ENCODE data around the gene CFAP298. TPM values are rescaled to one million over a fixed set of nuclear protein-coding genes. Genes with fewer than 3 reads are reported as not detected.

CFAP298 gene
- total and polyA plus RNA-seq, 2 donors (not counting 3 experiments of a cell fraction or from before 2014, with no cell fraction given), result 17.6 to 44.1 TPM

DNA sequence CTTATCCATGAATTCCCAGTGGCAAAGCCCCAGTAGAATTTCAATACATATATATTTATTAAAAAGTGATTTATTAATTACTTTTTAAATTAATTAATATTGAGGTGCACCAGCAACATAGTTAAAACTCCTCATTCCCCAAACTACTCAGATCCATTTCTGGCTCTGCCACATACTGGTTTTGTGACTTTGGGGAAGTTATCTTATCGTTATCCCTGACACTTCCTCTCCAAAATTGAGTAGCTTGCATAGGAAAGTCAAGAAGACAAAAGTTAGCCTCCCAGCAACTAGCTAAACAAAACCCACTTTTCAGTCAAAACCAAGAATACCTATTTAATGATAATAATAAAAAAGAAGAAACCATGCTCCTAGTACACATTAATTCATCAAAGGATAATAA lies 62.7 kb downstream of the CFAP298 start:
- TF ChIP-seq GATA2 (IDR thresholded peaks at IDR 0.05; ENCODE audit: insufficient read depth, insufficient read length, low read depth, low read length) (no peak), JUN (IDR thresholded peaks at IDR 0.05; ENCODE audit: borderline replicate concordance, insufficient read depth, insufficient read length, low read depth) (no peak), CTCF (IDR thresholded peaks at IDR 0.05; ENCODE audit: extremely low read depth in 1 of 2, insufficient read depth in 1 of 2, low read depth in 1 of 2, low read length in 2 of 2) (no peak), POLR2AphosphoS5 (IDR thresholded peaks at IDR 0.05; ENCODE audit: insufficient read depth, low read depth, low read length) (no peak), MYC (IDR thresholded peaks at IDR 0.05; ENCODE audit: low read depth, low read length) (no peak), POLR2A (IDR thresholded peaks at IDR 0.05; ENCODE audit: low read depth, low read length) (no peak), FOS (IDR thresholded peaks at IDR 0.05; ENCODE audit: borderline replicate concordance, insufficient read depth, low read length) (no peak), EZH2 (IDR thresholded peaks at IDR 0.05; ENCODE audit: borderline replicate concordance, low read depth, low read length, severe bottlenecking) (no peak)
- TF ChIP-seq, protein P1, sequence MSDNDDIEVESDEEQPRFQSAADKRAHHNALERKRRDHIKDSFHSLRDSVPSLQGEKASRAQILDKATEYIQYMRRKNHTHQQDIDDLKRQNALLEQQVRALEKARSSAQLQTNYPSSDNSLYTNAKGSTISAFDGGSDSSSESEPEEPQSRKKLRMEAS (IDR thresholded peaks at IDR 0.05; ENCODE audit: insufficient read depth, insufficient read length), result no peak
- no peaks in the 10 kb centered on the region for H3K36me3 ChIP-seq (ENCODE audit: control insufficient read depth in 2 of 2, extremely low read depth in 1 of 2, insufficient read depth in 2 of 2, low read length in 2 of 2)
- dilution Hi-C loops (cut with MboI; ENCODE audit: extremely low pct_ligation_motif_present, low sequenced_read_pairs) (no loop called here), intact Hi-C loops (cut with micrococcal nuclease) (no loop called here)
- CTCF ChIA-PET, result no interaction called here
- H3K27ac ChIP-seq (ENCODE audit: insufficient read depth, low read depth, low read length), result no peak overlapping the region
- no peaks in the 10 kb centered on the region for H3K9me3 ChIP-seq (replicated peaks; ENCODE audit: control insufficient read depth, insufficient read depth, low read length)
- H3K79me2 ChIP-seq (ENCODE audit: control insufficient read depth, insufficient read depth, low read length), result no peaks in the 10 kb centered on the region
- POLR2A ChIA-PET, result no interaction called here
- H3K4me1 ChIP-seq (ENCODE audit: control insufficient read depth, extremely low read depth, insufficient read depth, low read length), result peaks cover 12% of the 10 kb centered on the region
- DNase-seq (ENCODE audit: low read depth, low spot score) (no peak), FAIRE-seq (no peak)
- H3K9ac ChIP-seq (replicated peaks; ENCODE audit: extremely low read depth, insufficient read depth, low read length), result no peak overlapping the region
- no peak overlapping the region for H3K4me2 ChIP-seq (ENCODE audit: insufficient read depth, low read length)
- no peaks in the 10 kb centered on the region for H3K9me1 ChIP-seq (replicated peaks; ENCODE audit: control insufficient read depth, extremely low read depth, insufficient read depth, low read length)
- H2AFZ ChIP-seq (ENCODE audit: low read depth, low read length), result no peak overlapping the region
- no peaks in the 10 kb centered on the region for H3K27me3 ChIP-seq (ENCODE audit: control insufficient read depth in 2 of 2, insufficient read depth in 2 of 2, low read length in 2 of 2)
- no TSS peak for BruUV-seq (replicated peaks)
- H3K4me3 ChIP-seq (replicated peaks in 1 of 3; ENCODE audit: insufficient read depth in 1 of 3, low read depth in 1 of 3, low read length in 3 of 3), result no peak overlapping the region
- H4K20me1 ChIP-seq (replicated peaks; ENCODE audit: control insufficient read depth, extremely low read depth, insufficient read depth, low read length), result no peaks in the 10 kb centered on the region

Small RNA genes within 50 kb of the gene (small RNA-seq; reads per million reads assigned to genes)
- gene RNA5SP490 (ENCODE audit: insufficient read depth, insufficient read length, low read depth, low replicate concordance), result not detected

Other genes starting within 250 kb of the CFAP298 start
- 21.4 and 27.3 TPM in 2 replicates for gene URB1, start 219.4 kb downstream of the CFAP298 start, total RNA-seq
- gene URB1, start 219.4 kb downstream of the CFAP298 start, polyA plus RNA-seq, result 8.0 and 8.3 TPM in 2 replicates
- 31.7 and 38.6 TPM in 2 replicates for gene EVA1C, start 199.7 kb downstream of the CFAP298 start, total RNA-seq
- 22.8 and 29.8 TPM in 2 replicates for gene EVA1C, start 199.7 kb downstream of the CFAP298 start, polyA plus RNA-seq
- gene TCP10L, start 26.9 kb downstream of the CFAP298 start, total RNA-seq, result not detected in 2 replicates
- 0.06 and 0.07 TPM in 2 replicates for gene TCP10L, start 26.9 kb downstream of the CFAP298 start, polyA plus RNA-seq
- 17.0 and 18.3 TPM in 2 replicates for gene SYNJ1, start 115.6 kb upstream of the CFAP298 start, total RNA-seq
- gene SYNJ1, start 115.6 kb upstream of the CFAP298 start, polyA plus RNA-seq, result 4.0 and 5.9 TPM in 2 replicates
- 40.0 and 42.1 TPM in 2 replicates for gene PAXBP1, start 159.4 kb upstream of the CFAP298 start, total RNA-seq
- gene PAXBP1, start 159.4 kb upstream of the CFAP298 start, polyA plus RNA-seq, result 7.2 and 9.4 TPM in 2 replicates

Measured in endothelial cell of umbilical vein (primary cell).